Fibroblast of lung (primary cell): ENCODE results near the gene JUN.

Source experiments
- CTCF ChIP-seq, 2 donors: IDR thresholded peaks in 1 of 2; conservative IDR thresholded peaks in 1 of 2; 1 replicate in 1 of 2; 2 replicates in 1 of 2; pipeline ENCODE4 v1.5.1; 2011 to 2012; ENCODE audit warnings: low read length in 2 of 2, control low read depth in 1 of 2, inconsistent platforms in 1 of 2, low read depth in 1 of 2, mild to moderate bottlenecking in 1 of 2
- EZH2 ChIP-seq: IDR thresholded peaks from 2 replicates; pipeline ENCODE4 v1.5.1; 2012; ENCODE audit warnings: low read length, control low read depth, mild to moderate bottlenecking; ENCODE audit errors: missing control alignments

GRCh38 chr1:58779801-58780382 lies 4.0 kb downstream of the JUN start:
- TF ChIP-seq CTCF (conservative IDR thresholded peaks at IDR 0.05 in 1 of 2, IDR thresholded peaks at IDR 0.05 in 1 of 2; ENCODE audit: low read depth in 1 of 2, low read length in 2 of 2) (no peak), EZH2 (no peak)
